GM19328 (cell line): Measurements from ENCODE around the gene CPED1.
"Not testable (repeated sequence)": the region's sequence is repeated elsewhere in the genome, so short reads cannot be mapped to it uniquely, and the experiment has no call there.

Experiments used
- ATAC-seq: cut with Tn5 transposase; IDR thresholded peaks from one replicate; pipeline ENCODE4 v1.9.1; 2021; ENCODE audit warnings: mild to moderate bottlenecking, moderate library complexity; ENCODE audit not compliant: unreplicated experiment

Gene CPED1

DNA sequence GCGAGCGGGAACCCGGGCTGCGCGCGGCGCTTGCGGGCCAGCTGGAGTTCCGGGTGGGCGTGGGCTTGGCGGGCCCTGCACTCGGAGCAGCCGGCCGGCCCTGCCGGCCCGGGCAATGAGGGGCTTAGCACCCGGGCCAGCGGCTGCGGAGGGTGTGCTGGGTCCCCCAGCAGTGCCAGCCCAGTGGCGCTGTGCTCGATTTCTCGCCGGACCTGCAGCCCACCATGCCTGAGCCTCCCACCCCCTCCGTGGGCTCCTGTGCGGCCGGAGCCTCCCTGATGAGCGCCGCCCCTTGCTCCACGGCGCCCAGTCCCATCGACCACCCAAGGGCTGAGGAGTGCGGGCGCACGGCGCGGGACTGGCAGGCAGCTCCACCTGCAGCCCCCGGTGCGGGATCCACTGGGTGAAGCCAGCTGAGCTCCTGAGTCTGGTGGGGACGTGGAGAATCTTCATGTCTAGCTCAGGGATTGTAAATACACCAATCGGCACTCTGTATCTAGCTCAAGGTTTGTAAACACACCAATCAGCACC lies 71.5 kb downstream of the CPED1 start:
- ATAC-seq = not testable (repeated sequence)

DNA sequence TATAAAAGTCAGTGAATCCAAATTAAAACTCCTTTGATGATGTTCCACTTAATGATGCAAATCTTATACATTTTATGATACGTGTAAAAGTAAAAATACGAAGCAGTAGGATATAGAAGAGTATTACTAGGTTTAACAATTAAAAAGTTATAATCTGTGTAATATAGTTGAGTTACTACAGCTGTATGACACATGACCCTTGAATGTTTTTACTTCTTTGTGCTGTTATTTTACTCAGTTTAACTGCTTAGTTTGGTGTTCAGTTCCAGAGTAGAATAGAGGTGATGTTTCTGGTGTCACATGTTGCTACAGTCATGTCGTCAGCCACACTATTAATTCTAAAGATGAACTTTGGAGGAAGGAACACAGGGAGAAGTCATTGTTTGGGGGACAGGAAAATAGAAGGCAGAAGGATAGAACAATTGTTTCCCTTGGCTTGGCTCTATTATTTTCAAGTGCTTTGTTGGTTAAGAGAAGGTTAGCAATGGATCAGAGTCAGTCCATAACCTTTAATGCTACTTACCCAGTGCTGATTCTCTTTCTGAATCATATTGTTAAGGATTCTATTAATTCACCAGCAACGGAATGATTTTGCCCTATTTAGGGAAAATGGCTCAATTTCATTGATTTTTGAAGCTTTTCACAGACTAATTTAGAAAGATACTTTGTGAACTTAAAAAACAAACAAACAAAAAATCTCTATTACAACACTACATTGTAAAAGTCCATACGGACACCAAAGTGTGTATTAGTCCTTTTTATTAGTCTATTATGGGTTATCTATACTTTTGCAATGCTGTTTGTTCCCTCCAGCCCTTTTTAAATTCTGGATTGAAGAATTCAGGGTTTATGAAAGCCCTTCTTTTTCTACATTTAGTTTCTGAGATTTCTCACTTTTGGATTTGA lies 73.4 kb downstream of the CPED1 start:
- no peak for ATAC-seq

DNA sequence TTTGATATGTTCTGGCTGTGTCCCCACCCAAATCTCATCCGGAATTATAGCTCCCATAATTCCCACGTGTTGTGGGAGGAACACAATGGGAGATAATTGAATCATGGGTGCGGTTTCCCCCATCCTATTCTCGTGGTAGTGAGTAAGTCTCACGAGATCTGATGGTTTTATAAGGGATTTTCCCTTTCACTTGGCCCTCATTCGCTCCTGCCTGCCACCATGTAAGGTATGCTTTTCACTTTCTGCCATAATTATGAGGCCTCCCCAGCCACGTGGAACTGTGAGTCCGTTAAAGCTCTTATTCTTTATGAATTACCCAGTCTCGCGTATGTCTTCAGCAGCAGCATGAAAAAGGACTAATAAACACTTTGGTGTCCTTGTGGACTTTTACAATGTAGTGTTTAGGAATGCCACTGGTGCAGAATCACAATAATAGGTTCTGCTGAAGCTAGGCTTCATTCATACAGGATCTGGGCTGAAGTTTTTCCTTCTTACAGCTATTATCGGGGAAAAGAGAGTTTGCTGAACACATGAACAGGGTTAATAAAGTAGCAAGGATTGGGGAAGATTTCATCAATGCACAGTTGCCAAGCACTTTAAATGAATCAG lies 74.3 kb downstream of the CPED1 start:
- ATAC-seq = no peak

DNA sequence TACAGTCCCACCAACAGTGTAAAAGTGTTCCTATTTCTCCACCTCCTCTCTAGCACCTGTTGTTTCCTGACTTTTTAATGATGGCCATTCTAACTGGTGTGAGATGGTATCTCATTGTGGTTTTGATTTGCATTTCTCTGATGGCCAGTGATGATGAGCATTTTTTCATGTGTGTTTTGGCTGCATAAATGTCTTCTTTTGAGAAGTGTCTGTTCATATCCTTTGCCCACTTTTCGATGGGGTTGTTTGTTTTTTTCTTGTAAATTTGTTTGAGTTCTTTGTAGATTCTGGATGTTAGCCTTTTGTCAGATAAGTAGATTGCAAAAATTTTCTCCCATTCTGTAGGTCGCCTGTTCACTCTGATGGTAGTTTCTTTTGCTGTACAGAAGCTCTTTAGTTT lies 79.2 kb downstream of the CPED1 start:
- ATAC-seq = not testable (repeated sequence)

DNA sequence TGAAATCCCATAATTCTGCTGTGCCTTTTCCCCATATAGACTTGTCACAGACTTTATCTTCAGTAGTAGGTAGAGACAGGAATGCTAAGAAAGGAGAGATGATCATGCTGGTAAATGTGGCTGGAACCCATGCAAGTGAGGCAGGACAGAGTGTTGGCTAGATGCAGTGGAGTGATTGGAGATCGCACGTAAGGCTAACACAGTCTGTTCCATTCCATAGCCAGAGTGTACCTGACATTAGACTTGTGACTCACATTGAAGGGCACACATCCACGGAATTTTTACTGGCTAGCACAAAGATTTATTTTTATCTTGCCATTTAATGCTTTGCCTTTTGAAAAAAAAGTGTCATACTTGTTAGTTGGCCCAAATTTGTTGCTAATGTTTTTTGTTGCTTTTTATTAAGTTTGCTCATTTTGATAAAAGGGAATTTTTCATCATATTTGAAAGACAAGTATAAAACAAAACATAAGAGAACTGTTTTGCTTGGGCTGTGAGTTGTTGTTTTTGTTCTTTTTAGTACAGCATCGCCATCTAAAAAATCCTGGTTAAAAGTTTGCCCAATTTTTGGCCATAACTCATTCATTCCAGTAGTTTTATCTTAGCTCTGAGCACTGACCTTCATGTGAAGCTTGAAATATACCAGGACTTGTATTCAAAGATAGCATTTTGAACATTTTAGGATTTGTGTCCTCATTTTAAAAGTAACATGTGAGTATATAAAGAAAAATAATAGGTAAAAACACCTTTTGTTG lies 81.0 kb downstream of the CPED1 start:
- ATAC-seq = no peak

DNA sequence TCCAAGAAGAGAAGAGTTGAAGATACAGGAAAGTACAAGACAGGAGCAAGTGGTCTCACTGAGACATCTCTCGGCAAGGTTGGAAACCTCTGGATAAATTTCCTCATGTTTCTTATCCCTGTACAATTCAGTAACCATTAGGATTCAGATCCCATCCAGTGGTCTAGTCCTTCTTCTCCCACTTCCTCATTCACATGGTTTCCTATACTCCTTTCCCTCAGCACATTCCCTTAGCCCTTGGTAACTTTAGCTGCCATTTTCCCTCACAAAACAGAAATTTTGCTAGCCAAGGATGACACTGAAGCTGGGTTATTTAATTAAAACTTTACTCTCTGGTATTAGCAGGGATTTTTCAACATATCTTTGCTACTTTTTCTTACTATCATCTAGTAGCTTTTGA lies 82.6 kb downstream of the CPED1 start:
- ATAC-seq = no peak

DNA sequence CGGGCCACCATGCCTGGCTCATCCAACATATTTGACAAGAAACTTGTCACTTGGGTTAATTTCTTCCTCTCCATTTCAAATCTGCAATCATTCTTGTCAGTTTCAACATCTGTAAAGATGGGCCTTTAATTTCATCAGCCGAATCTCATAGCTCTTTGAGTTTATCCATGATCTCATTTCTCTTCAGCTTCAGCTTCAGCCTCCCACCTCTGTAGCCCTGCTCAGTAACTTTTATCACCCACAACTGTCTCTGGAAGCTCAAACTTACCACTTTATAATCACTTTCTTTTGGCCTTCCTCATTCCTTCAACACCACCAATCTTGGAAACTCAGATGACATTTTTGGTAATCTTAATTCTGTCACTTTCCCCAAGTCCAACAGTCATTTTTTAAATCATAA lies 83.2 kb downstream of the CPED1 start:
- no peak for ATAC-seq

DNA sequence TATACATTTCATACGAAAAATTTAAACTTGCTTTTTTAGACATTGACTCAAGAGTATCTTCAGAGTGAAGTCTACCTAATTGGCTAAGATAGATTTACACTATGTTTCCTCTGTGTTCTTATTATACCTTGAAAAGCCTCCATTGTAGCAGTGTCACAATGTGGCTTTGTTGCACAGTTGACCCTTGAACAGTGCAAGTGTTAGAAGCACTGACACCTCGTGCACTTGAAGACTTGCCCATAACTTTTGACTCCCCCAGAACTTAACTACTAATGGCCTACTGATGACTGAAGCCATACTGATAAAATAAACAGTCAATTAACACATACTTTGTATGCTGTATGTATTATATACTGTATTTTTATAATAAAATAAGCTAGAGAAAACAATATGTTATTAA lies 84.3 kb downstream of the CPED1 start:
- ATAC-seq = no peak

DNA sequence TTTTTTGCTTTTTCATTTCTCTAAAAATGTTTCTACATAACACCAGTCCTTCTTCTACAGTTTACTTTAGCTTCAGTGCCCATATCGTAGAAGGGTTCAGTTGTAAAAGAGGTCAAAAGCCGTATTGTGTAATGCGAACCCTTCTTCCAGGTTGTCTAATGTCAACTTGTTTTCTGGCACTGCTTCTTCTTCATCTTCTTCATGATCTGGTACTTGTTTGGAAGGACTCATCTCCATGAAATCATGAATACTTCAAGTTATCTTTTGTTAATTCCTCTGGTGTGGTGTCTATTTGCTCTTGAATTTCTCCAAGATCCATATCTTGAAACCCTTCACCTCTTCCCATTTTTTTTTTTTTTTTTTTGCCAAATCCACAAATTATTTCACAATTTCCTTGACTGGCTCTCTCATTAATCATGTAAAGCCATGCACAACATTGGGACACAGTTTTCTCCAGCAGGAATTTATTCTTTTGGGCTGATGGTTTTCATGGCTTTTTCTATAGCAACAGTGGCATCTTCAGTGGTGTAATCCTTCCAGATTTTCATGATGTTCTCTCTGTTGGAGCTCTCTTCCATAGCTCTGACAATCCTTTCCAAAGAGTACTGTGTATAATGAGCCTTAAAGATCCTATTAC lies 85.1 kb downstream of the CPED1 start:
- no peak for ATAC-seq

DNA sequence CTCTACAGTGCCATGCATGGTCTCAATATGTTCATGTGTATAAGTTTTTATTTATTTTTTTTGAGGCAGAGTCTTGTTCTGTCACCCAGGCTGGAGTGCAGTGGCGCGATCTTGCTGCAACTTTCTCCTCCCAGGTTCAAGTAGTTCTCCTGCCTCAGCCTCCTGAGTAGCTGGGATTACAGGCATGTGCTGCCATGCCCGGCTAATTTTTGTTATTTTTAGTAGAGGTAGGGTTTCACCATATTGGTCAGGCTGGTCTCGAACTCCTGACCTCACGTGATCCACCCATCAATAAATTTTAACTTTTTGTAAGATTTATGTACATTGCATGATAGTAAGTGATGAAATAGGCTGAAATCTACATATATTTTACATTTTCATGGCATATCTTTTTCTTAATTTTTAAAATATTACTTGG lies 86.9 kb downstream of the CPED1 start:
- ATAC-seq = not testable (repeated sequence)

DNA sequence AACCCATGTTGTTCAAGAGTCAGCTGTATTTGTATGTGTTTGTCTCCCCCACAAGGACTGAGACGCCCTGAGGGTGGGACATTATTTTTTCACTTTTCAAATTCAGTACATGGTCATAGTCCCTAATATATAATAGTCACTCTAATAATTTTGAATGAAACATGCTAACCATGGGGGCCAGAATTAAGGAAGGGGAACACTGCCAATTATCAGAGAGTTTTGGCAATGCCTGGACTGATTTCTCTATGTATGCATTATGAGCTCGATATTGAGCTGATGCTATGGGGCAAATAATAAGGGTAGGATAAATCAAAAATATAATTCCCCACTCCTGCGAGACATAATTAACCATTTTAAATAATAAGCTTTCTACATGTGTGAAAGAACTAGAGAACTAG lies 87.4 kb downstream of the CPED1 start:
- no peak for ATAC-seq

DNA sequence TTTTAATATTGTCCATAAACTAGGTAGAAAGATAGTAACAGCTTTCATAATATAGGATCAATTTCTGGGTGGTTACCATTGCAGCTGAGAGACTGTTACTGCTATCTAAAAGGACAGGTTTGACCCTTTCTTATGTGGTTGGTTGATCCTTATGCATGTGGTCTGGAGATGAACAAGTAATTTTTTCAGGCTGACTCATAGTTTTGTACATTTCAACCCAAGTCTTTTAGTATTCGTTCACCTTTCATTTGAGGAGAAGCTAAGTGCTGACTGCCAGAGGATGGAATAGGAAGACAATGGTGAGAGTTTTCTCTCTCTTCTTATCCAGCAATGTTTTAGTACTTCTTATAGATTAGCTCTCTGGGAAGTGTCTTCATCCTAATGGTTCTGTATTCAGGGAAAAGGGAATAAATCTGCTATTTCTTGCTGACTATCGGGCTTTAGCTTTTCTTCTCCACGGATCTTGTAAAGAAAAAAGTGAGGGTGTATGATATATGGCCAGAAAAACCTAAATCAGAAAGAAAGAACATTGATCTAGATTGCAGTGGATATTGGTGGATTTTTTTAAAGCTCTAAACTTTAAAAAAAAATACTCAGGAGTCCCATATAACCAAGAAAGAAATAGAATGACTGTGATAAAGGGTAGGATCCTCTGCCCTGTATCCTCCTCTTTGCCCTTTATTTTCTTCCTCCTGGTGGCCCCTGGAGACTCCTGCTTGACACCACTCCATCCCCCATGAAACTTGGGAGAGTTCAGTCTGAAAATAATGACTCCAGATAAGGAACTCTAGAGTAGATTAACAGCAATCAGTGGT lies 88.0 kb downstream of the CPED1 start:
- ATAC-seq = no peak

DNA sequence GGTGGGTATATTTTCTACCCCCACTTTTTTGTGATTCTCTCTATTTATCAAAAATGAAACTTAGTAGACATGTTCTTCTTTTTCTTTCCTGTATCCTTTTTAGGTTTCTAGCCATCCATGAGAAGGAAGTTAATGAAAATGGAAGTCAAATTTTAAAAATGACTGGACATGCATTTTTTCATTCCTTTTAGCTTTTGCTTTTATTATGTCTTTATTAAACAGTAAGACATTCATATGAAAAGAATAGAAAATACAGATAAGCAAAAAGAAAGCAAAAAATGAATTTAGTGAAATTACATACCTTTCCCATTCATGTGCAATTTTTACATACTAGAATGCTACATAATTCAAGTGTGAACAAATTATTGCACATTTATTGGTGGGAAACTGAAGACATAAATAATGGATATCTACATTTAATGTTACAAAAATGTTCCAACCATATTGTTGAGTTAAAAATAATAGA lies 88.7 kb downstream of the CPED1 start:
- ATAC-seq = no peak

DNA sequence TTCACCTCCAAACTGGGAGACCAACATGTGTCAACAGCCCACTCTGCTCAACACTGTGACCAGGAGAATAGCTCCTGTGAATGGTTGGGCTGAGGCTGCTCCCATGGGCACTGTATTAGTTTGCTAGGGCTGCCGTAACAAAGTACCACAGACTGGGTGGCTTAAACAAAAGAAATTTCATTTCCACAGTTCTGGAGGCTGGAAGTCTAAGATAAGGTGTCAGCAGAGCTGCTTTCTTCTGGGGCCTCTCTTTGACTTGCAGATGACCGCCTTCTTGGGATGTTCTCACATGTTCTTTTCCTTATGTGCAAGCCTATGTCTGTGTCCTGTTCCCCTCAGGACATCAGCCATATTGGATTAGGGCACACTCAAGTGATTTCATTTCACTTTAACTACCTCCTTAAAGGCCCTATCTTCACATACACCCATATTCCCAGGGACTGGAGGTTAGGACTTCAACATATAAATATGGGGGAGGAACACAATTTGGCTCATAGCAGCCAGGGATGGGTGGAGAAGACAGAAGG lies 90.3 kb downstream of the CPED1 start:
- no peak for ATAC-seq

DNA sequence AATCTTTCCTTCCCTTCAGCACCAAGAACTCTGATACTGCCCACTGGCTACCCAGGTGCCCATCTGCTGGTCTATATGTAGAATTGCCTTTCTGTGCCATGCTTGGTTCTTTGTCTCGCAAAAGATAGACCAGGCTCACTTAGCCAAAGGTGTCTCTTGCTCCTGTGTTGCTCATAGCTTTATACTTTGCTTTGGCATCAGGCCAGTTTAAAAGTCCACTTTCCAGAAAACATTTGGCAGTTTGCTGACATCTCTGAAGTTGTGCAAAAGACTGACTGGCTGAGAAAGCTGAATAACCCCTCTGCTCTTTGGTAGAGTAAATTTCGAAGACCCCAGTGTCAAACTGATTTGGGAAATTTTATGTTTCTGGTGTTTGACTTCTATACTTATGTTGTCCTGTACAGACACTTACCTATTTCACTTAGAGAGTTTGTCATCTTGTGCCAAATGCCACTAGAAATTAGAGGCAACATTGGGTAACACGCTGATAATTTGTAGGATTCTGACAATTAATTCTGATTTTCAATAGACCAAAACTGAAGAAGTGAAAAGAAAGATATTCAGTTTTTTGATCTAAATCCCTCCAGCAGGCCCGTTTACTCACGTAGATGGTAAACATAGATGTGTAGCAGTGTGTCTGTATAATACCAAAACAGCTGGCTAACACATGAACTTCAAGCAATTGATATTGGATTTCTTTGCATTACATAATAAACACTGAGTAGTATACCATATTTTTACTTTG lies 91.1 kb downstream of the CPED1 start:
- ATAC-seq = no peak

DNA sequence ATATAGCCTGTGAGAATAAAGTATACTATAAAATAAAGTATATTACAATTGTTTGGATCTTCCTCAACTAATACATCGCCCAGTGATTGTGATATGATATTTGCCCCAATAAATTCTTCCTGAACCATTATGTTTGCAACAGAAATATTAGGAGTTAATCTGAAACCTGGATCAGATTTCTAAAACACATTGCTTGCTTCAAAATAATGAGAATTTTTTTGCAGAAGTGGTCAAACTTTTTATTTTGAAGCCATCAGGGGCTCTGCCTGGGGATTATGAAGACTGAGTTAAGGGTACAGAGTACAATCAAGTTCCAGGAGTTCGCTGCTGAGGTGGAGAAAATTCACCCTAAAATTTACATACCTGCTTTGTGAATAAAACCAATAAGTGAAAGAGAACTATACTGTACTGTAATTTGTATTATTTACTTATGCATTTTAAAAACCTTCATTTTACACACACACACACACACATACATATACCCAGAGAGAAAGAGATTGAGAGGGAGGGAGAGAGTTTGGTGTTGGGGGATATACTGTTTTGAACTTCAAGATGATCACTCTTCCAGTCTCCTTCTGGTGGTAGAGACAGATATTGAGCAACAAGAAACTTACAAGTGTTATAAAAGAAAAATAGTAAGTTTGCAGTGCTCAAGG lies 91.9 kb downstream of the CPED1 start:
- ATAC-seq = no peak

DNA sequence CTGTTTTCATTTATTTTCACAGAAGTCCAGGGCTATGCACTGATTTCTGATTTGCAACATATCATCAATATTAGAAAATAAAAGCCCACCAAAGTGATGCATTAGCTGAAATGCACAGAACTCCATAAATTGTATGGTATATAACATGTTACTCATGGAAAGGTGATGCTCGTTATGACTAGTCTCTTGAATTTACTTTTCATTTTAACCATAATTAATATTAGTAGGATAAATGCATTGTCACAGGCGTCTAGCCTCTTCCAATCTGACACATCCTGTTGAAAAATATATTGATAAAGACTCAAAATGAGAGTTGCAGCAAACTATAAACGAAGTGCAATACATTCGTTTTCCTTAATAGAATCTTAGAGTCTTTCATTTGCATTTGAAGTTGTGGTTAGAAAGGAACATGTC lies 92.4 kb downstream of the CPED1 start:
- ATAC-seq = no peak

DNA sequence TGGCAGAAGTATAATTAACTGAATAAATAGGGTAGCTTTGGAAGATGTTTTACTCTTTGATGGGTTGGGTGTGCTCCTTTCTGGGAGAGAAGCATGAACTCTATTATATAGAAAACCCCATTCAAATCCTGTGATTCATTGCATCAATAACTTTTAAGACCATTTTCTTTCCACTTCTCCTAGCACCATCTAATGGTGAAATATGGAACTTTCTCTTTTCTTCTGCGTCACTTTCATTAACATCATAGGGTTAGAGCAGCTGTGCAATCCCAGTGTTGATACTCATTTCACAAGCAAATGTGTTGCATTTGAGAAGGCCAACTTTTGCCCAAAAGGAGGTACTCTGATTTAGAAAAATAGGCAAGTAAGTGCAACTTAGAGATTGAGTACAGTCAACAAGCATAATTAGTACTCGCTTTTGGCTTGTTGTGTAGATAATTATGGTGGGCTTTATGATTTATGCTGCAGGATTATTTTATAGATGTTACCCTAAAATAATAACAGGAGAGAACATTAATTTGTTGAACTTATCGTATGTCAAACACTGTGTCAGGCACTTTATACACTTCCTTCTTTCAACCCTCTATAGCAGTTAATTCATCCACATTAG lies 92.9 kb downstream of the CPED1 start:
- no peak for ATAC-seq
